ENCODE measurements around the gene TWF2.
"Not testable (repeated sequence)": the region's sequence is repeated elsewhere in the genome, so short reads cannot be mapped to it uniquely, and the experiment has no call there.

The TWF2 gene

GRCh38 chr3:52238761-52239701 lies at the start of gene TWF2:
TWF2 (minus strand) TSS chr3:52239158; CDS start chr3:52239016, 142 bp downstream.
- peak; percentile 98 for DNase-seq (ENCODE audit: low spot score)

- DNase-seq (ENCODE audit: low spot score), result no peak
Observed at GRCh38 chr3:52288674-52289073, 49.7 kb upstream of the TWF2 start.

DNA sequence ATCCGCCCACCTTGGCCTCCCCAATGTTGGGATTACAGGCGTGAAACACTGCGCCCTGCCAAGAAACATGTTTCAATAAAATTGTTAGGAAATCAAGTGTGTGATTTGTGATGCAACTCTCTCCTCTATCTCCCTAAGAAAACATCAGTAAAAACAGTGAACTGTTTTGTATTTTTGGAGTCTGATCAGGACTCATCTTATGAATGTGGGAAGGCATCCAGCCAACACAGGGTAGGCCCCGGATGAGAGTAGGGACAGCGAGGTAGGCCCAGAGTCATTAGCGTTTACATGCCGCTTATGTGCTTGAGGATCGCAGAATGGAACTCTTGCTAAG lies 47.8 kb upstream of the TWF2 start:
- DNase-seq (ENCODE audit: low spot score), result no peak

DNA sequence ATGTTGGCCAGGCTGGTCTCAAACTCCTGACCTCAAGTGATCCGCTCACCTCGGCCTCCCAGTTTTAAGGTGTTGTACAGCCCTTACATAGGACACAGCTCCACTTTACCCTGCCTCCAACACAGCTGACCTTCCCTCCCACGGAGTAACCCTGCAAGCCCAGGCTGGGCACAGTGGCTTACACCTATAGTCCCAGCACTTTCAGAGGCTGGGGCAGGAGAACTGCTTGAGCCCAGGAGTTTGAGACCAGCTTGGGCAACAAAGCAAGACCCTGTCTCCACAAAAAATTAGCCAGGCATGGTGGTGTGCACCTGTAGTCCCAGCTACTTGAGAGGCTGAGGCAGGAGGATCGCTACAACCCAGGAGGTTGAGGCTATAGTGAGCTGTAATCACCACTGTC lies 45.1 kb upstream of the TWF2 start:
- not testable (repeated sequence) for DNase-seq (ENCODE audit: low spot score)

- no peak for DNase-seq (ENCODE audit: low spot score)
Observed at GRCh38 chr3:52283306-52283705, 44.3 kb upstream of the TWF2 start.

DNA sequence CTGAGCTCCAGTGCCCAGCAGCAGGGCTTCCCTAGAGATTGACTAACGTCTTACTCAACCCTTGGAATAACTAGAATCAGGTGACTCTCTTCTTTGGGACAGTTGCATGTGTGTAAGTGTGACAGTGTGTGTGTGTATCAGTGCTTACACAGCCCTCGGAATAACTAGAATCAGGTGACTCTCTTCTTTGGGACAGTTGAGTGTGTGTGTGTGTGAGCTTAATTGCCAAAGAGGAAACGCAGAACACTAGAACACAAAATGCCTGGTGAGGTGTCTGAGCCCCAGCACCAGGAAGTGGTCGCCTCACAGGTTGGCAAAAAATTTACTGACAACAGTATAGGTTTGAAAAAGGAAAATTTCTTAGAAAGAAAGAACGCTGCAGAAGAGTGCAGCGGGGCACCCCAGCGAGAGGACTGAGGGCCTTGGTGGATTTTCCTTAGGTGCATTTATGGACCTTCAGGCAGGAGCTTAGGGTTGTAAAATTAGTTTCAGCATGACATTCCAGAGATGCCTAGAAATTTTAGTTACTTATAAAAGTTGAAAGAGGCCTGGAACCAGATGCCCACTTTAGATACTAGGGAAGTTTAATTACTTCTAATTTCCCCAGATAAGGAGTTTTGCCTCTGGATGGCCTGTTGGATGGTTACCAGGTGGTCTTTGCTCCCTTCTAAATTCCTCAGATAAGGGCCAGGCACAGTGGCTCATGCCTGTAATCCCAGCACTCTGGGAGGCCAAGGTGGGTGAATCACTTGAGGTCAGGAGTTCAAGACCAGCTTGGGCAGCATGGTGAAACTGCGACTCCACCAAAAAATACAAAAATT lies 43.2 kb upstream of the TWF2 start:
- no peak for DNase-seq (ENCODE audit: low spot score)

DNA sequence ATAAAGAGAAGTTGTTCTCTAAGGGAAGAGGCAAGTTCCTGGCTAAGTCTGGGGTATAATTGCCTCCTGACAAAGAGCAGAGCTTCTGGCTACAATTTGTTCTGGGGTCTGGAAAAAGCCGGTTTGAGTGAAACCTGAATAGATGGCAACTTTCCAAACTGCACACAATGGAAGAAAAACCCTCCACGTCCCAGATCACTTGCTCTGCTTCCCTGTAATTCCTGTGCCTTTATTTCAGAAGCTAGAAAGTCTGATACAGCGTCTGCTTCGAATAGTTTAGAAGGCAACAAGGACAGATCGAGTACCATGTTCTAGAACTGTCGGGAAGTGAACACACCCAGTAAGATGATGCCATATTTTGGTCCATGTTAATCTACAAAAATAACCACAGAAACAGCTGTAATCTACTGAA lies 41.1 kb upstream of the TWF2 start:
- no peak for DNase-seq (ENCODE audit: low spot score)

- DNase-seq (ENCODE audit: low spot score), result no peak
Observed at GRCh38 chr3:52279596-52279995, 40.6 kb upstream of the TWF2 start.

GRCh38 chr3:52278510-52279069 lies 39.6 kb upstream of the TWF2 start, which contains the start of gene WDR82:
WDR82 (minus strand) TSS chr3:52278649; CDS start chr3:52278361, 288 bp downstream.
- DNase-seq (ENCODE audit: low spot score), result peak; percentile 97

GRCh38 chr3:52277972-52278509 lies 39.1 kb upstream of the TWF2 start:
- peak; percentile 68 for DNase-seq (ENCODE audit: low spot score)

DNA sequence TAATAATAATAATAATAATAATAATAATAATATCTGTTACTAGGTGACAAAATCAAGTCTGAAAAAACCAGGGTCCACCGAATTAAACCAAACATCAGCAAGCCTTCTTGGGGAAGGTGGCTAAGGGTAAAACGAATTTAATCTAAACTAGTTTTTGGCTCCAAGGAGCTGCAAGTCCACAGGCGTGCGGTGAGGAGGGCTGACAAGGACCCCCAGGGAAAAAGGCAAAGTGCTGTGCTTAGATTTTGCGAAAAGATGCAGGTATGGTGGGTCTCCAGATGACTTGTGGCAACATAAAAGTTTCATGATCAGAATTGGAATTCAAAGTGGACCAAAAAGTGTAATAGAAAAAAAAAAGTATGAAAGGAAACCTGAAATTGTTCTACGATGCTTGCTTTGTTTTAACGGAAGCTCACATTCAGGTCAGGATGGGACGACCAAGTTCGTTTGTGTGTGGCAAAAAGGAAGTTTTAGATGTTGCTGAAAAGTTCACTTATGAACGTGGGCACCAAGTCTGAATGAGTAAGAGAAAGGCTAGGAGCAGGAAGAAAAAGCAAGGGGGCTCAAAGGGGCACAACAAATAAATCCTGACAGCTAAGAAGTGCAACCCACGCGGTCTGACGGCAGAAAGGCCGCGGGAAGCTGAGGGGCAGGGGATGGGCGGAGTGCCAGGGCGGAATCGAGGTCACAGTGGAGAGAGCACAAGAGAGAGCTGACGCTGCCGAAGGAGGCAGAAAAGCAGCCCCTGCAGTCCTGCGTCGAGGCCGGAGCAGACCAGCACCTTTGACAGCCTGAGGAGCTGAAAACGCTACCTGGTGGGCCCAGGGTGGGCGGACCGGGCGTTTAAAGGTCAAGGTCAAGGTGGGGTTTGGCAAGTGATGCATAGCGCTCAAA lies 38.4 kb upstream of the TWF2 start:
- DNase-seq (ENCODE audit: low spot score), result peak; percentile 70

DNA sequence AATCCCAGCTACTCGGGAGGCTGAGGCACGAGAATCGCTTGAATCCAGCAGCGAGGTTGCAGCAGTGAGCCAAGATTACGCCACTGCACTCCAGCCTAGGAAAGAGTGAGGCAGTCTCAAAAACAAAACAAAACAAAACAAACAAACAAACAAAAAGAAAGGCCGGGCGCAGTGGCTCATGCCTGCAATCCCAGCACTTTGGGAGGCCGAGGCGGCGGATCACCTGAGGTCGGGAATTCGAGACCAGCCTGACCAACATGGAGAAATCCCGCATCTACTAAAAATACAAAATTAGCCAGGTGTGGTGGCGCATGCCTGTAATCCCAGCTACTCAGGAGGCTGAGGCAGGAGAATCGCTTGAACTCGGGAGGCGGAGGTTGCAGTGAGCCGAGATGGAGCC lies 35.8 kb upstream of the TWF2 start:
- not testable (repeated sequence) for DNase-seq (ENCODE audit: low spot score)

DNA sequence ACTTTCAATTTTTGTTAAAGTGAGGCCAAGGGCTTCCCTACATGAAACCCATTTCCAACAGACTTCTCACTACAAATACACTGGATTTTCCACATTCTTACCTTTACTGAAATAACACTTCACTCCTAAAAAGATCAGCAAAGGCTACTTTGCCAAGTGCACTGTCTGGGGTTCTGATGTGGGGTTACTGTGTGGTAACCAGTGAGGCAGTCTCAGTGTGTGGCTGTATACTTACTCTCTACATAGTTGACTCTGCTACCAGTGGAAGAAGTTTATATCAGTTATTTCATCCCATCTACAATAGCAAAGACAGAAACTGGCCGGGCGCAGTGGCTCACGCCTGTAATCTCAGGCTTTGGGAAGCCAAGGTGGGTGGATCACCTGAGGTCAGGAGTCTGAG lies 33.9 kb upstream of the TWF2 start:
- no peak for DNase-seq (ENCODE audit: low spot score)

- DNase-seq (ENCODE audit: low spot score), result not testable (repeated sequence)
Observed at GRCh38 chr3:52272172-52272571, 33.2 kb upstream of the TWF2 start.

DNA sequence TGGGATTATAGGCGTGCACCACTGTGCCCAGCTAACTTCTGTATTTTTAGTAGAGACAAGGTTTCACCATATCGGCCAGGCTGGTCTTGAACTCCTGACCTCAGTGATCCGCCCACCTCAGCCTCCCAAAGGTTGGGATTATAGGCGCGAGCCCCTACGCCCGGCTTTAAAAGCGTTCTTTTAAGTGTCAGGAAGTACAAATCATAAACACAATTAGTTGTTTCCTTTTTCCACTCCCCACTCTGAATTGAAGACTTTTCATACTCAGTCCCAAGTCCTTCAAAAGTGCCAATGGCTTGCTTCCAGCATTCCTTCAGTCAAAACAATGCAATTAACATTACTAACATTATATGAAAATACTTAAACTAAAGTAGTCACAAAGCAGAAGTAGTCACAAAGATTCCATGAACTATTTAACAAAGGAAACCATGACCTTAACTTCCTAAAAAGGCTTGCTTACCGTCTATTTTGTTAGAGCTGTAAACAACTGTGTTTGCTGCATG lies 31.3 kb upstream of the TWF2 start:
- no peak for DNase-seq (ENCODE audit: low spot score)

- no peak for DNase-seq (ENCODE audit: low spot score)
Observed at GRCh38 chr3:52269776-52270175, 30.8 kb upstream of the TWF2 start.

GRCh38 chr3:52268036-52268435 lies 29.1 kb upstream of the TWF2 start:
- no peak for DNase-seq (ENCODE audit: low spot score)

DNA sequence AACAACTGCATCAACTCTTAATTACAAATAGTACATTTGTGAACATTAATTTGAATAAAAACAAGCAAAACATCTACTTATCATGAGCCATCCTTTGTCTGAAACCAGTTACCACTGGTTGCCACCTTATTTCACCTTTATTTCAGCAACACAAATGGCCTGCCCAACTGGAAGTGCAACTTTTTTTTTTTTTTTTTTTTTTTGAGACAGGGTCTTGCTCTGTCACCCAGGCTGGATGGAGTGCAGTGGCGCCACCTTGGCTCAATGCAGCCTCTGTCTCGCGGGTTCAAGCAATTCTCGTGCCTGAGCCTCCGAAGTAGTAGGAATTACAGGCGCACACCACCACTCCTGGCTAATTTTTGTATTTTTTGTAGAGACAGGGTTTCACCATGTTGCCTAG lies 26.4 kb upstream of the TWF2 start:
- no peak for DNase-seq (ENCODE audit: low spot score)

GRCh38 chr3:52262447-52262846 lies 23.5 kb upstream of the TWF2 start:
- no peak for DNase-seq (ENCODE audit: low spot score)

DNA sequence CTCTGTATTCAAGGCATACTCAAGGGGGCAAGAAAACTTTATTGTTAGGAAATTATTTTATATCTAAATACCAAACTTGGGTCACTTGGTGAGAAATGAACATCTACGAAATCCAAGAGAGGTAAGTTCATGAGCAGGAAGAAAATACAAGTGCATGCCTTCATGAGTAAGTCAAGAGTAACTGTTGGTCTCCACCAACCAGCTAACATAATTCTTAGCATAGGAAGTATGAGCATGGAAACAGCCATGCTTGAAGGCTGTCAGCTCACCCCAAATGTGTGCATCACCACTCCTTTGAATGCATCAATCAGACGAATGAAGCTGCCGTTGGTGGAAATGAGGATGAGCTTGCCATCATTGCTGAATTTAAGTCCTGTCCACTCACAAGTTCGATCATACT lies 20.5 kb upstream of the TWF2 start:
- DNase-seq (ENCODE audit: low spot score), result no peak

DNA sequence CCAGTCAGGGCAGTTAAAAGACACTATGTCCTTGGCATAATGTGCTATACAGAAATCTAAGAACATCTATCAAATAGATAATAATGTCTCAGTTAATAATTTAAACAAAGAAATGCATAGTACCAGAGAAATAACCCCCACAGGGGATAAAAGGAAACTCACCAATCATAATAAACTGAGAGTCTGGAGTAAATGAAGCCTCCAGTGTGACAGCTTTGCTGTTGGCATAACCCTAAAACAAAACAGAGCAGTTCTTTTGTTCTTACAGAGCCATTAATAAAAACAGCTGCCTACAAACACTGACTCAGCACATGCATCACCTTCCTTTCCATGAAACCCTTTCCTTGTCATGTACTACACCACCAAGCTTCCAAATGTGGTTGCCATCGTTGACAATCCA lies 20.1 kb upstream of the TWF2 start:
- no peak for DNase-seq (ENCODE audit: low spot score)
